Activated T-helper 17 cell treated with anti-CD3 and anti-CD28 coated beads, Interleukin-2, amount 50 U/mL, for 72 hours (primary cell): ENCODE data around the gene GPNMB. TPM values are rescaled to one million over a fixed set of nuclear protein-coding genes. Genes with fewer than 3 reads are reported as not detected.
"Not testable (repeated sequence)": the region's sequence is repeated elsewhere in the genome, so short reads cannot be mapped to it uniquely, and the experiment has no call there.

Source experiments
- ATAC-seq: fragments of 150-1000 bp; cut with Tn5 transposase; replicated peaks from 2 replicates; pipeline ENCODE4 v1.10.0; 2021; ENCODE audit warnings: mild to moderate bottlenecking, moderate library complexity
- H3K27ac Mint-ChIP-seq: one replicate; pipeline ENCODE4 v1.8.0; 2022; ENCODE audit warnings: mixed read lengths
- H3K27me3 Mint-ChIP-seq: one replicate; pipeline ENCODE4 v1.8.0; 2022; ENCODE audit warnings: mixed read lengths
- H3K36me3 Mint-ChIP-seq: one replicate; pipeline ENCODE4 v1.8.0; 2022; ENCODE audit warnings: low read depth, mild to moderate bottlenecking, mixed read lengths
- H3K4me1 Mint-ChIP-seq: one replicate; pipeline ENCODE4 v1.8.0; 2022; ENCODE audit warnings: mixed read lengths
- H3K4me3 Mint-ChIP-seq: one replicate; pipeline ENCODE4 v1.8.0; 2022; ENCODE audit warnings: mild to moderate bottlenecking, mixed read lengths
- H3K9me3 Mint-ChIP-seq: one replicate; pipeline ENCODE4 v1.8.0; 2022; ENCODE audit warnings: mixed read lengths
- total RNA-seq, 2 donors: library from RNA; stranded (reverse); gene quantifications; one replicate each; pipeline ENCODE4 v1.2.3, GENCODE V29; 2022

GPNMB gene
- 1 to 10 TPM; 1.3 to 3.2 TPM for total RNA-seq

DNA sequence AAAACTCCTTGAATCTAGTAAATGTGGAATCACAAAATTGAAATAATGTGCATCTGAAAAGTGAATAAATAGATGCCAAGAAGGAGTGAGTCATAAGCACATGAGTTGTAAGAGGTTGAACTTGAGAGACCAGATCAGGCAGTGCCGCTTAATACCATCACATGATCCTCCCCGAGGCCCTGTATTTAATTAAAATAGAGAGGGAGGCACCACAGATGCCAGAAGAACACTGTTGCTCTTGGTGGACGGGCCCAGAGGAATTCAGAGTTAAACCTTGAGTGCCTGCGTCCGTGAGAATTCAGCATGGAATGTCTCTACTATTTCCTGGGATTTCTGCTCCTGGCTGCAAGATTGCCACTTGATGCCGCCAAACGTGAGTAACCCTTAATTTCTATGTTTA, at the start of gene GPNMB:
TSS of gene GPNMB (plus strand) at position 221 of the 400 bp plus-strand sequence. CDS start at position 304, 83 bp downstream.
- peaks cover 57% of the 10 kb centered on the region for H3K27me3 Mint-ChIP-seq
- no peaks in the 10 kb centered on the region for H3K4me1 Mint-ChIP-seq
- H3K4me3 Mint-ChIP-seq, result no peak within 1 kb of the TSS
- H3K9me3 Mint-ChIP-seq, result peaks cover 4% of the 10 kb centered on the region
- H3K27ac Mint-ChIP-seq, result no peak within 1 kb of the TSS
- ATAC-seq, result no peak
- H3K36me3 Mint-ChIP-seq, result no peaks in the 10 kb centered on the region

GRCh38 chr7:23197745-23198144, 48.8 kb upstream of the GPNMB start:
- H3K4me3 Mint-ChIP-seq, ATAC-seq, H3K27me3 Mint-ChIP-seq, H3K9me3 Mint-ChIP-seq, H3K27ac Mint-ChIP-seq, H3K4me1 Mint-ChIP-seq: not testable (repeated sequence)
- peaks cover 96% of the 10 kb centered on the region for H3K36me3 Mint-ChIP-seq

- Mint-ChIP-seq H3K9me3 (no peaks in the 10 kb centered on the region), H3K36me3 (peaks cover 96% of the 10 kb centered on the region), H3K27me3 (peaks cover under 1% of the 10 kb centered on the region), H3K4me1 (no peaks in the 10 kb centered on the region), H3K27ac (no peak overlapping the region), H3K4me3 (no peak overlapping the region)
- ATAC-seq, result no peak
Measured at GRCh38 chr7:23200331-23200730, 46.2 kb upstream of the GPNMB start.

DNA sequence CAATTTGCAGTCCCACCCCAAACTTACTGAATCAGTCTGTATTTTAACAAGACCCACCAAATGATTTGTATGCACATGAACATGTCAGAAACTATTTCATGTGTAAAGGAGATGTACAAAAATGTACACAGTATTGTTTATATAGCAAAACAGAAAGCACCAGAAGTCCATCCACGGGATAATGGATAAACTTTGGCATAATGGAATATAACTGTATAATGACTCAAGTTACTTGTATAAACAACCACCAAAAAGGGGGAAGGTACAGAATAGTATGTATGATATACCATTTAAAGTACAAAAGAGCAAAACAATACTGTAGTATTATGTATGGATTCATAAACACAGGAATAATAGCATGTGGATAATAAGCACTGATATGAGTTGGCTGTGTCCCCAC, 42.3 kb upstream of the GPNMB start:
- Mint-ChIP-seq H3K27ac (no peak overlapping the region), H3K9me3 (no peaks in the 10 kb centered on the region), H3K36me3 (peaks cover 61% of the 10 kb centered on the region), H3K27me3 (peaks cover 8% of the 10 kb centered on the region), H3K4me3 (no peak overlapping the region), H3K4me1 (no peaks in the 10 kb centered on the region)
- no peak for ATAC-seq

DNA sequence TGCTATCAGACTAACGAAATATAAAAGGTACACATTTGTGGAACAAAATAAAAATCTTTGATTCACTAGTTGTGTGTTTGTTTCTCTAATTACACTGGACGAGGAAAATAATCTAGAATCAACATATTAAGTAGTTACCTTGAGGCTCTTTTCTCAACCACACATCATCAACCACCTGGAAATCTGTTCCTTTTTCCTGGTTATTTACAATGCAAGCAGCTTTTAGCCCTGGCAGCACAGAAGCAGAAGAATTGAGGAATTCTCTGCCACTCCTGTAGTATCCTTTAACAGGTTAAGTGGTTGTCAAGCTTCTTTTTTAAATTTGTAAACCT, 41.0 kb upstream of the GPNMB start:
- no peak for ATAC-seq
- Mint-ChIP-seq H3K27me3 (peaks cover 8% of the 10 kb centered on the region), H3K4me3 (no peak overlapping the region), H3K36me3 (peaks cover 48% of the 10 kb centered on the region), H3K9me3 (no peaks in the 10 kb centered on the region), H3K27ac (no peak overlapping the region), H3K4me1 (no peaks in the 10 kb centered on the region)

GRCh38 chr7:23205909-23206767, 40.4 kb upstream of the GPNMB start:
- peaks cover 8% of the 10 kb centered on the region for H3K27me3 Mint-ChIP-seq
- H3K4me3 Mint-ChIP-seq, result no peak overlapping the region
- H3K36me3 Mint-ChIP-seq, result peaks cover 42% of the 10 kb centered on the region
- H3K9me3 Mint-ChIP-seq, result no peaks in the 10 kb centered on the region
- H3K27ac Mint-ChIP-seq, result no peak overlapping the region
- no peaks in the 10 kb centered on the region for H3K4me1 Mint-ChIP-seq
- ATAC-seq, result no peak

DNA sequence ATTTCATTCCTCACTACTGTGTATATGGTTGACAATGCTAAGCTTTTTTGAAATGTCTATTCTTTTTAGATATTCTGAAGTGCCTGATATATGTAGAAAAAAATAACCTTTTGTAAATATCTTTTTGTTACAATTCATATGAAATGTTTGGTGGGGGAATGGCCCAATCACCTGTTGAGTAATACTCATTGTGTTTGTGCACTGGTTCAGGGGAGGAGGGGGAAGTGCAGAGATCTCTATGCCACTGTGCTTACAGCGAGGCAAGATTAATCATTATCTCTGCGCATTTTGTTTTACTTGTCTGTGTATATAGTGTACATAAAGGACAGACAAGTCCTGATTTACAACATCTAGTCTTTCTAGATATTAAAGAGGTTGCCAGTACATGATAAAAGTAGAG, 39.6 kb upstream of the GPNMB start:
- H3K27ac Mint-ChIP-seq, result no peak overlapping the region
- no peak overlapping the region for H3K4me3 Mint-ChIP-seq
- H3K27me3 Mint-ChIP-seq, result peaks cover 8% of the 10 kb centered on the region
- peaks cover 33% of the 10 kb centered on the region for H3K36me3 Mint-ChIP-seq
- no peaks in the 10 kb centered on the region for H3K9me3 Mint-ChIP-seq
- no peaks in the 10 kb centered on the region for H3K4me1 Mint-ChIP-seq
- ATAC-seq, result no peak

DNA sequence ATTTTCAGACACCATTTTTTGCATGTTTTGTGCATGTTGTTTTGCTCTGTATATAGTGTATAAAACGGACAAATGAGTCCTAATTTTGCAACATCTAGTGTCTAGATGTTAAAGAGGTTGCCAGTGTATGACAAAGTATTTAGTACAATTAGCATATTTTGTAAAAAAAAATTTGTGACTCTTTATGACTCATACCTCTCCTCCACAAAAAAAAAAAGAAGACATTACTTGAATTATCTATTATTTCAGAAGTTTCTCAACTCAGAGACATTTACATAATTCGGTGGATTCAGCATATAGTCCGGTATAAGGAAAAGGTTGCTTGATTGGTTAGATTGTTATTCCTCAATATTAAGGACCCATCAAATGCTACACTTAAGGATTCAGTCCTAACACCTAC, 38.7 kb upstream of the GPNMB start:
- Mint-ChIP-seq H3K27me3 (peaks cover 8% of the 10 kb centered on the region), H3K4me1 (no peaks in the 10 kb centered on the region), H3K9me3 (no peaks in the 10 kb centered on the region), H3K36me3 (peaks cover 25% of the 10 kb centered on the region), H3K27ac (no peak overlapping the region), H3K4me3 (no peak overlapping the region)
- ATAC-seq, result no peak

- ATAC-seq, result no peak
- Mint-ChIP-seq H3K9me3 (no peaks in the 10 kb centered on the region), H3K27ac (no peak overlapping the region), H3K4me1 (no peaks in the 10 kb centered on the region), H3K4me3 (no peak overlapping the region), H3K27me3 (peaks cover 8% of the 10 kb centered on the region), H3K36me3 (peaks cover 20% of the 10 kb centered on the region)
Measured at GRCh38 chr7:23208316-23208715, 38.3 kb upstream of the GPNMB start.

GRCh38 chr7:23210506-23210905, 36.1 kb upstream of the GPNMB start:
- no peak for ATAC-seq
- H3K9me3 Mint-ChIP-seq, result no peaks in the 10 kb centered on the region

DNA sequence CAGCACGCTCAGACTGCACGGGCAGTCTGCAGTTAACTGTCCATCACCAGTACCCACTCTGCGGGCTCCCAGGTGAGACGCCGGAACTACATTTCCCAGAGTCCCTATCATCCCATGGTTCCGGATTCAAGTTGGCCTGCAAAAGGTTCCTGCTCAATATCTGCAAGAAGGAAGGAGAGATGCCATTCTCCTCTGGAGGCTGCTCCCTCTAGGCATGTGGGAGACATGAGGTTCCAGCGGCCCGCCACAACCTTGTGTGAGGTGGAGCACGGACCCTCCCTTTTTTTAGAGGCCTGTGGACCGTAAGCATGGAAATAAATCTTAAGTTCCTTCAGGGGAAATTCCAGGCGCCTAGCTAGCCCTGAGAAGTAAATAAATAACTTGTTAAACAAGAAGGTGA, 35.0 kb upstream of the GPNMB start:
- Mint-ChIP-seq H3K36me3 (no peaks in the 10 kb centered on the region), H3K27ac (no peak overlapping the region), H3K4me3 (no peak overlapping the region), H3K4me1 (no peaks in the 10 kb centered on the region), H3K27me3 (peaks cover 19% of the 10 kb centered on the region), H3K9me3 (no peaks in the 10 kb centered on the region)
- no peak for ATAC-seq

More at GRCh38 chr7:23210506-23210905, 36.1 kb upstream of the GPNMB start:
- no peaks in the 10 kb centered on the region for H3K4me1 Mint-ChIP-seq
- H3K4me3 Mint-ChIP-seq, result no peak overlapping the region
- no peak overlapping the region for H3K27ac Mint-ChIP-seq
- peaks cover 2% of the 10 kb centered on the region for H3K36me3 Mint-ChIP-seq
- H3K27me3 Mint-ChIP-seq, result peaks cover 18% of the 10 kb centered on the region

GRCh38 chr7:23212395-23212794, 34.2 kb upstream of the GPNMB start:
- no peak overlapping the region for H3K4me3 Mint-ChIP-seq
- ATAC-seq, result no peak
- peaks cover 19% of the 10 kb centered on the region for H3K27me3 Mint-ChIP-seq
- no peaks in the 10 kb centered on the region for H3K9me3 Mint-ChIP-seq
- no peaks in the 10 kb centered on the region for H3K36me3 Mint-ChIP-seq
- H3K4me1 Mint-ChIP-seq, result no peaks in the 10 kb centered on the region
- no peak overlapping the region for H3K27ac Mint-ChIP-seq

GRCh38 chr7:23212841-23213240, 33.7 kb upstream of the GPNMB start:
- no peak for ATAC-seq
- Mint-ChIP-seq H3K27me3 (peaks cover 19% of the 10 kb centered on the region), H3K4me3 (no peak overlapping the region), H3K36me3 (no peaks in the 10 kb centered on the region), H3K4me1 (no peaks in the 10 kb centered on the region), H3K9me3 (no peaks in the 10 kb centered on the region), H3K27ac (no peak overlapping the region)

GRCh38 chr7:23213755-23214154, 32.8 kb upstream of the GPNMB start:
- H3K27ac Mint-ChIP-seq, result no peak overlapping the region
- H3K4me3 Mint-ChIP-seq, result no peak overlapping the region
- ATAC-seq, result no peak
- H3K4me1 Mint-ChIP-seq, result no peaks in the 10 kb centered on the region
- H3K27me3 Mint-ChIP-seq, result peaks cover 19% of the 10 kb centered on the region
- H3K9me3 Mint-ChIP-seq, result no peaks in the 10 kb centered on the region
- no peaks in the 10 kb centered on the region for H3K36me3 Mint-ChIP-seq

DNA sequence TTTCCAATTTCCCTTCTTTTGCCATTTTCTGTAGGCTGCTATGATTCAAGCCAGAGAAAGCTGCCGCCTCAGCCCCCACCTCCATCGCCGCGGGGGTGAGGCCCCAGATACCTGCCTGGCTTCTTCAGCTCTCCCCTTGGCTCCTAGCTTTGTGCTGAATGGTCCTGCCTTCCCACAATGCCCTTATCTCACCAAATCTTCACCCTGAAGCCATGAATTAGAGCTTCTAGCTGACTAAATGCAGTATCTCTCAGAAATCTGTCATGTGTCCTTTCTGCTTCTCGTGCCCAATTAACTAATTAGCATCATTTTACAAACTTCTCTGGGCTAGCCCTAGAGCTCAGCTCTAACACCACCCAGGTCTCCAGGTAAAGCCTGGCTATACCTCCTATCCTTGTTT, 32.2 kb upstream of the GPNMB start:
- no peak for ATAC-seq
- H3K27ac Mint-ChIP-seq, result no peak overlapping the region
- no peaks in the 10 kb centered on the region for H3K4me1 Mint-ChIP-seq
- H3K36me3 Mint-ChIP-seq, result no peaks in the 10 kb centered on the region
- H3K4me3 Mint-ChIP-seq, result no peak overlapping the region
- H3K27me3 Mint-ChIP-seq, result peaks cover 20% of the 10 kb centered on the region
- H3K9me3 Mint-ChIP-seq, result no peaks in the 10 kb centered on the region
